SK-N-MC (cell line): ENCODE results near the gene A1CF.

Experiments
- DNase-seq: peaks from one replicate; pipeline ENCODE4 v3.0.0-alpha.2; 2011; ENCODE audit warnings: low read depth, low spot score
- H3K27ac ChIP-seq: fragments of 200-600 bp; sonication (generic); 2 replicates; pipeline ENCODE4 v1.5.1; 2016; ENCODE audit warnings: mixed run types
- H3K36me3 ChIP-seq: fragments of 200-600 bp; sonication (generic); 2 replicates; pipeline ENCODE4 v1.6.1; 2017; ENCODE audit warnings: antibody characterized with exemption, low read length, mixed read lengths; ENCODE audit not compliant: insufficient read depth
- H3K4me3 ChIP-seq: fragments of 200-600 bp; sonication (generic); 2 replicates; pipeline ENCODE4 v1.5.1; 2016
- H3K9ac ChIP-seq: fragments of 200-600 bp; sonication (generic); 2 replicates; pipeline ENCODE4 v1.8.0; 2017; ENCODE audit warnings: mixed run types, mixed read lengths; ENCODE audit not compliant: insufficient read length
- H3K9me3 ChIP-seq: fragments of 200-600 bp; sonication (generic); 2 replicates; pipeline ENCODE4 v1.6.1; 2017; ENCODE audit warnings: low read depth, mild to moderate bottlenecking, antibody characterized with exemption, low read length, moderate library complexity, mixed read lengths
- EZH2 ChIP-seq: fragments of 200-600 bp; sonication (generic); IDR thresholded peaks from one replicate; pipeline ENCODE4 v1.6.1; 2017; ENCODE audit warnings: antibody characterized with exemption
- FOXP2 ChIP-seq: optimal IDR thresholded peaks from 2 replicates; pipeline ENCODE3; 2011; ENCODE audit warnings: mild to moderate bottlenecking, moderate library complexity; ENCODE audit not compliant: insufficient read depth; ENCODE audit errors: extremely low read length, control extremely low read depth
- POLR2AphosphoS5 ChIP-seq: IDR thresholded peaks from 2 replicates; pipeline ENCODE4 v1.6.1; 2012; ENCODE audit warnings: mild to moderate bottlenecking, low read depth, low read length, borderline replicate concordance

The A1CF gene

DNA sequence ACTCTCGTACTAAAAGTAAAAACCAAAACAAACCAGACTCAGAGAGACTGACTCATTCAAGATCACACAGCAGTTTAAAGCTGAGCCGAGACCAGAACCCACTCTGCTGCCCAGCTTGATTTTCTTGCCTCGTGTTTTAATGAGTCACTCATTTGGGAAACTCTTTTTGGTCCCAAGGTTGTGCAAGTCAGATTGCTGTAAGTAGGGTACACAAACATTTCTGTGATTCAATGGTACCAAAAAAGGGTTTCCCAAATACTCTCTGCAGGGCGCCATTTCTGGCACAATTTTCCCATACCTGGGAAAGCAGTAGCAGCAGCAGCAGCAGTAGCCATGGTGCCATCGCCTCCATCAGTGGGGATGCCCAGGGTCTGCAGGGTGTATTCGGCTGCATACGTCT is 75.8 kb downstream of the A1CF start:
- Histone ChIP-seq H3K27ac (no peak overlapping the region), H3K9me3 (no peaks in the 10 kb centered on the region), H3K36me3 (no peaks in the 10 kb centered on the region), H3K4me3 (no peak overlapping the region), H3K9ac (no peak overlapping the region)
- no peak for DNase-seq
- no peak for TF ChIP-seq FOXP2
- no peak for TF ChIP-seq EZH2
- TF ChIP-seq POLR2AphosphoS5 = no peak

DNA sequence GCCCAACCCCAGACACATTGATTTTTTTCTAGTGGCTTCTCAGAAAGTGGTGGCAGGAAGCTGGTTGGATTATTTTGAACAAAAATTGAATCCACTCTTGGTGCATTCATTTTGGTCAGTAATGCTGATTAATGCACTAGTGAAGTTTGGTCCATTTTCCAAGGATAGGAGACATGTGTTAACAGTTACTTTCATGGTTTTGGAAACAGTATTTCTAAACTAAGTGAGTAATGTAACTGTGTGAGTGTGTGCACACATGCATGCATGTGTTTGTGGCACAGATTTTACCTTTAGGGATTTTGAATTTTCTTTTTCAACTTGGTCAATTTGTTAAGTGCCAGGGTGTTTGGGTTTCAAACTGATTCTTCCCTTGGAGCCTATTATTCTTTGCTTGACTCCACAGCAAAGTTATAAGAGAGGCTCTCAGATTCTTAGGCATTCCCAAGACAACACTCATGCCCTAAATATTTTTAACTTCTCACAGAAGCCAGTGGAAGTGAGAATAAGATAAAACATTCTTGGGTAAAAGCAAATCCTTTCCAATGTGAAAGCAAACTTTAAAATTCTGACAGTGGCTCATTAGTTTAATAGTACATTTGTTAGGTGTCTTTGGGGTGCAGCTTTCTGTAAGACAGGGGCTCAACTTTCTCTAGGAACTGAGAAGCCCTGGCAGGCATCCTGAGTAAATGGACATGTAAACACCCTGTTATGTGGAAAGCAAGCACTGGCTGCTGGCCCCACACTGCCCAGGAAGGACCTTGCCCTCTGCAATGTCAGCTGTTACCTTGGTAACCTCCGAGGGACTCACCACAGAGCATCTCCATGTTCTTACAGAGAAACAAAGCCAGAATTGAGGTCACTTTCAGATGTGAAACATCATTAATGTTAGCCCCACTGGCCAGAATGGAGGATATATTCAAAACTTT is 77.3 kb downstream of the A1CF start:
- TF ChIP-seq POLR2AphosphoS5 = no peak
- no peak for TF ChIP-seq EZH2
- TF ChIP-seq FOXP2 = no peak
- H3K27ac ChIP-seq = no peak overlapping the region
- no peaks in the 10 kb centered on the region for H3K36me3 ChIP-seq
- no peak overlapping the region for H3K9ac ChIP-seq
- no peak for DNase-seq
- H3K4me3 ChIP-seq = no peak overlapping the region
- H3K9me3 ChIP-seq = no peaks in the 10 kb centered on the region

DNA sequence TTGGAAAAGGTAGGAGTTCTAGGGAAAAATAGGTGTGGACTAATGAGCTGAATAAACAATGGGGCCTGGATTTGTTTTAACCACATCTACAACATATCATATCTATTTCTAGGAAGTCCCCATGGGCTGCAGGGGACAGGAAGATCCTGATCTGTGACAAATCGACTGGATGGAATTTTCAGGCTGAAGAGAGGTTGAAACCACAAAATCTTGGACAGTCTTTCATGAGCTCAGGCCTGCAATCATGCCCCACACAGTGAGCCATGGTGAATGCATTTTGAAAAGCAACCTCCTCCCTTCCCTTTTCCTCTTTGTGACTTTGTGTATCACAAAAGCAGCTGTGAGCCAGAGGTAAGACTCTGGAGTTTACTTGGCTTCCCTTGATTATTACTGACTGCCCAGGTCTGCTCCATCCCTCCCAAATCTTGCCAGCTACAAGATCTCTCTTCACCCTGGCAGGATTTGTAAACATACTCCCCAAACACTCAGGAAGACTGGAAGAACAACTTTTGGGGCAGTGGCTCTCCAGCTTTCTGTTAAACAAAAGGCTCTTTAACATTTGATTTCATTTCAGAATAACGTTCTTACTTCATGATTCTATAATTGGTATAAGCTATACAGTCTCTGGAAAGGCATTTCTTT is 79.3 kb downstream of the A1CF start:
- H3K9ac ChIP-seq = no peak overlapping the region
- no peak overlapping the region for H3K27ac ChIP-seq
- H3K4me3 ChIP-seq = no peak overlapping the region
- no peaks in the 10 kb centered on the region for H3K36me3 ChIP-seq
- H3K9me3 ChIP-seq = no peaks in the 10 kb centered on the region
- TF ChIP-seq FOXP2 (no peak), EZH2 (no peak), POLR2AphosphoS5 (no peak)
- no peak for DNase-seq

DNA sequence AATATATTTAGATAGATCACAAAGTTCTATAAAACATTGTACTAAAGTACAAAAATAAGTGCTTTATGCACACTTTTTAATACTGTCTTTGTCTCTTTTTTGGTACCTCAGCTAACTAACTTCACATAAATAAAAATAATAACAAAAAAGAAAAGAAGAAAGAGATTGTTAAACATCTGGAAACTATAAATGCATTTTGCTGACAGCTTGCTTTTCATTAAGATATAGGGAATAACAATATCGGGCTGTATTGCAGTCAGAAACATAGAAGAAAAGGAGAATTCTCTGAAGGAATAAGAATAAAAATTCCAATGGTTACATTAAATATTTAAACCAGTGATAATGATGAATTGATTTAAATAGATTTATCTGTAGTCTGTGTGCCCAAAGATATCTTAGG is 85.8 kb downstream of the A1CF start:
- no peak for DNase-seq
- no peaks in the 10 kb centered on the region for H3K36me3 ChIP-seq
- no peak overlapping the region for H3K4me3 ChIP-seq
- no peak overlapping the region for H3K9ac ChIP-seq
- TF ChIP-seq EZH2 = no peak
- TF ChIP-seq POLR2AphosphoS5 = no peak
- TF ChIP-seq FOXP2 = no peak
- no peaks in the 10 kb centered on the region for H3K9me3 ChIP-seq
- no peak overlapping the region for H3K27ac ChIP-seq

DNA sequence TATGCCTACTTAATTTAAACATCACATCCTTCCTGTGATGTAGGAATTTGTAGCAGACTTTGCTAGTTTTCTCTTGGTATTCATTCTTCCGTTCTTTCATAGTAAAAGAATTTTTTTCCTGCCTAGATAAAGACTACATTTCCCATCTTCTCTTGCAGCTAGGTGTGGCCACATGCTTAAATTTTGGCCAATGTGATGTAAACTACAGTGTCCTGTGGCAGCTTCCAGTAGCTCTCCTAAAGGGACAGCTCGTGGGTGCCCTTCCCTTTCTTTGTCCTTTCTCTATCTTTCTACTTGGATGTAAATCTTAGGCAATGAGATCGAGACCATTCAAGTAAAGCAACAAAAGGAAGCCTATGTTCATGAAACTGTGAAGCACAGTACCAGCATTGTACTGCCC is 87.1 kb downstream of the A1CF start:
- H3K36me3 ChIP-seq = no peaks in the 10 kb centered on the region
- H3K4me3 ChIP-seq = no peak overlapping the region
- DNase-seq = no peak
- H3K9ac ChIP-seq = no peak overlapping the region
- H3K27ac ChIP-seq = no peak overlapping the region
- no peaks in the 10 kb centered on the region for H3K9me3 ChIP-seq
- no peak for TF ChIP-seq POLR2AphosphoS5
- TF ChIP-seq FOXP2 = no peak
- no peak for TF ChIP-seq EZH2

DNA sequence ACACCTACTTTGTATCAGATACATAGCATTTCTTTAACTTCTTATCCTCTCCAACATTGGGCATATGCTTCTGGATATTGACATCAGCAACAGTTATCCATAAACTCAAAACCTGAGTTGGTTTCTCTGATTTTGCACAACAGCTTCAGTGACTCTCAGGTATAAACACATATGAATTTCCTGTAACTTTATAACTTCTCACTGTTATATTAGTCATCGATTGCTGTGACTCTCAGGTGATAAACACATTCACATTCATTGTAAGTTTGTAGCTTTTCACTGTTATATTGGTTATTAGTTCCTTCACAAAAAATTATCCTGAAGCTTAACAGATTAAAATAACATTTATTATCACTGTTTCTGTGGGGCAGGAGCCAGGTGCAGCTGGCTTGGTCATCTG is 88.7 kb downstream of the A1CF start:
- Histone ChIP-seq H3K9ac (no peak overlapping the region), H3K9me3 (no peaks in the 10 kb centered on the region), H3K36me3 (no peaks in the 10 kb centered on the region), H3K27ac (no peak overlapping the region), H3K4me3 (no peak overlapping the region)
- TF ChIP-seq POLR2AphosphoS5 = no peak
- TF ChIP-seq EZH2 = no peak
- no peak for TF ChIP-seq FOXP2
- DNase-seq = no peak

DNA sequence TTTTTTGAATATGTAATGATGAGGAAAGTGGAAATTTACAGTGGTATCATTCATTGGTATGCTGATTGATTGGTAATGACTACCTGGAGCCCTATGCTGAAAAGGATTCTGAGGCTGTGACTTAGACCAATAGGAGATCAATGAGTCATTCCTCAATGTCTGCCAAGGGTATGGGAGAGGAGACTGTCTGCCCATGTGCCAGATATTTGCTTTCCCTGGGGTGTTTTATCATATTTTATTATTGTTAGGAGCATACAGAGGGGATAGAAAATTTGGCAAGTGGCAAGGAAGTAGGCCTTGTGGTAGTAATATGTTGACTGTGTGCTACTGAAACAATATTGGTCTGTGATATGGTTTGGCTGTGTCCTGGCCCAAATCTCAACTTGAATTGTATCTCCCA is 90.9 kb downstream of the A1CF start:
- no peak for TF ChIP-seq POLR2AphosphoS5
- TF ChIP-seq FOXP2 = no peak
- TF ChIP-seq EZH2 = no peak

More for the DNA sequence above, 90.9 kb downstream of the A1CF start:
- H3K9me3 ChIP-seq = no peaks in the 10 kb centered on the region
- no peak for DNase-seq
- no peak overlapping the region for H3K9ac ChIP-seq
- no peaks in the 10 kb centered on the region for H3K36me3 ChIP-seq
- H3K4me3 ChIP-seq = no peak overlapping the region
- no peak overlapping the region for H3K27ac ChIP-seq
